MM.1S (cell line): ENCODE data around the gene AUTS2.

Experiments
- DNase-seq: peaks from one replicate; pipeline ENCODE4 v3.0.0-alpha.2; 2015
- H2AFZ ChIP-seq: fragments of 300-600 bp; sonication (generic); 2 replicates; pipeline ENCODE4 v1.6.0; 2016; ENCODE audit warnings: antibody characterized with exemption, low read length
- H3F3A ChIP-seq: fragments of 300-600 bp; sonication (generic); 2 replicates; pipeline ENCODE4 v1.6.1; 2016; ENCODE audit warnings: mild to moderate bottlenecking, antibody characterized with exemption, low read length, moderate library complexity, mixed read lengths; ENCODE audit not compliant: insufficient read depth
- H3K27ac ChIP-seq: fragments of 300-600 bp; sonication (generic); 2 replicates; pipeline ENCODE4 v1.5.1; 2016; ENCODE audit warnings: mild to moderate bottlenecking, low read length
- H3K27me3 ChIP-seq: fragments of 300-600 bp; sonication (generic); replicated peaks from 2 replicates; pipeline ENCODE4 v1.6.0; 2016; ENCODE audit warnings: low read length; ENCODE audit not compliant: insufficient read depth
- H3K36me3 ChIP-seq: fragments of 300-600 bp; sonication (generic); replicated peaks from 2 replicates; pipeline ENCODE4 v1.6.1; 2016; ENCODE audit warnings: mild to moderate bottlenecking, low read length, mixed read lengths; ENCODE audit not compliant: insufficient read depth
- H3K4me1 ChIP-seq: fragments of 300-600 bp; sonication (generic); 2 replicates; pipeline ENCODE4 v1.6.1; 2016; ENCODE audit warnings: low read length, mixed read lengths
- H3K4me2 ChIP-seq: fragments of 300-600 bp; sonication (generic); 2 replicates; pipeline ENCODE4 v1.6.0; 2016; ENCODE audit warnings: low read depth, low read length
- H3K4me3 ChIP-seq: fragments of 300-600 bp; sonication (generic); 2 replicates; pipeline ENCODE4 v1.5.1; 2016; ENCODE audit warnings: low read length, mixed read lengths
- H3K79me2 ChIP-seq: fragments of 300-600 bp; sonication (generic); 2 replicates; pipeline ENCODE4 v1.6.1; 2016; ENCODE audit warnings: mixed run types, low read length, mixed read lengths
- H3K9ac ChIP-seq: fragments of 300-600 bp; sonication (generic); 2 replicates; pipeline ENCODE4 v1.6.1; 2016; ENCODE audit warnings: low read length, mixed read lengths
- H3K9me2 ChIP-seq: fragments of 300-600 bp; sonication (generic); replicated peaks from 2 replicates; pipeline ENCODE4 v1.6.1; 2016; ENCODE audit warnings: mild to moderate bottlenecking, low read length, mixed read lengths; ENCODE audit not compliant: insufficient read depth
- H3K9me3 ChIP-seq: fragments of 300-600 bp; sonication (generic); replicated peaks from 2 replicates; pipeline ENCODE4 v1.6.1; 2016; ENCODE audit warnings: mild to moderate bottlenecking, low read length, mixed read lengths; ENCODE audit not compliant: insufficient read depth
- H4K20me1 ChIP-seq: fragments of 300-600 bp; sonication (generic); 2 replicates; pipeline ENCODE4 v1.6.1; 2016; ENCODE audit warnings: mild to moderate bottlenecking, low read length, moderate library complexity, mixed read lengths; ENCODE audit not compliant: insufficient read depth
- CTCF ChIP-seq: fragments of 300-600 bp; sonication (generic); IDR thresholded peaks from 2 replicates; pipeline ENCODE4 v1.5.1; 2016; ENCODE audit warnings: antibody characterized with exemption, low read length, mixed read lengths
- EZH2 ChIP-seq: fragments of 300-600 bp; sonication (generic); optimal IDR thresholded peaks from 2 replicates; pipeline ENCODE3; 2017; ENCODE audit warnings: low read depth, mild to moderate bottlenecking, antibody characterized with exemption, low read length, mixed read lengths
- EZH2phosphoT487 ChIP-seq: fragments of 300-600 bp; sonication (generic); IDR thresholded peaks from 2 replicates; pipeline ENCODE4 v1.6.1; 2018; ENCODE audit warnings: antibody characterized with exemption, low read length

Gene AUTS2

GRCh38 chr7:70415179-70415972 is 817.1 kb downstream of the AUTS2 start:
- Histone ChIP-seq H3K9me2 (no peaks in the 10 kb centered on the region), H3K9ac (no peak overlapping the region), H3K4me2 (no peak overlapping the region), H3K9me3 (no peaks in the 10 kb centered on the region), H2AFZ (no peak overlapping the region), H3K4me3 (no peak overlapping the region), H3K4me1 (no peaks in the 10 kb centered on the region), H3K27ac (no peak overlapping the region), H4K20me1 (no peaks in the 10 kb centered on the region), H3F3A (no peaks in the 10 kb centered on the region), H3K36me3 (no peaks in the 10 kb centered on the region), H3K27me3 (no peaks in the 10 kb centered on the region), H3K79me2 (no peaks in the 10 kb centered on the region)
- no peak for DNase-seq
- no peak for TF ChIP-seq CTCF

- Histone ChIP-seq H3K9me2 (no peaks in the 10 kb centered on the region), H3K9ac (no peak overlapping the region), H3F3A (no peaks in the 10 kb centered on the region), H4K20me1 (no peaks in the 10 kb centered on the region), H2AFZ (no peak overlapping the region), H3K79me2 (no peaks in the 10 kb centered on the region), H3K4me1 (no peaks in the 10 kb centered on the region), H3K36me3 (no peaks in the 10 kb centered on the region), H3K4me2 (no peak overlapping the region), H3K27me3 (no peaks in the 10 kb centered on the region), H3K9me3 (no peaks in the 10 kb centered on the region), H3K27ac (no peak overlapping the region), H3K4me3 (no peak overlapping the region)
- DNase-seq: no peak
- TF ChIP-seq CTCF (no peak), EZH2phosphoT487 (no peak), EZH2 (no peak)
Measured at GRCh38 chr7:70416347-70416985, 818.2 kb downstream of the AUTS2 start.

GRCh38 chr7:70416986-70417655 is 818.8 kb downstream of the AUTS2 start:
- H2AFZ ChIP-seq: no peak overlapping the region
- H3F3A ChIP-seq: no peaks in the 10 kb centered on the region
- H4K20me1 ChIP-seq: no peaks in the 10 kb centered on the region
- no peaks in the 10 kb centered on the region for H3K9me2 ChIP-seq
- no peaks in the 10 kb centered on the region for H3K36me3 ChIP-seq
- H3K9me3 ChIP-seq: no peaks in the 10 kb centered on the region
- H3K79me2 ChIP-seq: no peaks in the 10 kb centered on the region
- no peak overlapping the region for H3K4me3 ChIP-seq
- no peak overlapping the region for H3K4me2 ChIP-seq
- H3K4me1 ChIP-seq: no peaks in the 10 kb centered on the region
- TF ChIP-seq EZH2phosphoT487: no peak
- TF ChIP-seq EZH2: no peak
- TF ChIP-seq CTCF: no peak
- no peak for DNase-seq
- no peaks in the 10 kb centered on the region for H3K27me3 ChIP-seq
- no peak overlapping the region for H3K9ac ChIP-seq
- no peak overlapping the region for H3K27ac ChIP-seq
